GM20431 (cell line): Measurements from ENCODE around the gene MYBPC3.

ENCODE experiments used
- in situ Hi-C: fragments of 300-500 bp; cut with MseI, MboI; formaldehyde crosslinking; loops from one replicate; pipeline ENCODE4 v1.15.0; 2020; ENCODE audit warnings: low sequenced_read_pairs; ENCODE audit not compliant: unreplicated experiment

MYBPC3 gene

GRCh38 chr11:47352556-47352955 lies at the start of gene MYBPC3:
TSS of gene MYBPC3 (minus strand) at chr11:47352702. CDS start at chr11:47352647, 55 bp downstream.
- in situ Hi-C loops, result no loop called here

GRCh38 chr11:47400768-47401279 lies 48.3 kb upstream of the MYBPC3 start:
- in situ Hi-C loops, result no loop called here

- in situ Hi-C loops, result no loop called here
Observed at GRCh38 chr11:47399860-47400767, 47.6 kb upstream of the MYBPC3 start.

GRCh38 chr11:47398551-47398950 lies 46.0 kb upstream of the MYBPC3 start:
- in situ Hi-C loops, result no loop called here

GRCh38 chr11:47398011-47398410 lies 45.5 kb upstream of the MYBPC3 start:
- in situ Hi-C loops, result no loop called here

- in situ Hi-C loops, result no loop called here
Observed at GRCh38 chr11:47396049-47396320, 43.5 kb upstream of the MYBPC3 start.

- in situ Hi-C loops, result no loop called here
Observed at GRCh38 chr11:47395223-47396048, 42.9 kb upstream of the MYBPC3 start.

GRCh38 chr11:47394322-47395222 lies 42.1 kb upstream of the MYBPC3 start:
- in situ Hi-C loops, result no loop called here

- in situ Hi-C loops, result no loop called here
Observed at GRCh38 chr11:47394050-47394321, 41.5 kb upstream of the MYBPC3 start.

GRCh38 chr11:47393163-47394049 lies 40.9 kb upstream of the MYBPC3 start:
- in situ Hi-C loops, result no loop called here

- in situ Hi-C loops, result no loop called here
Observed at GRCh38 chr11:47392546-47393162, 40.2 kb upstream of the MYBPC3 start.

GRCh38 chr11:47391711-47392432 lies 39.4 kb upstream of the MYBPC3 start:
- in situ Hi-C loops, result no loop called here

- in situ Hi-C loops, result no loop called here
Observed at GRCh38 chr11:47391077-47391583, 38.6 kb upstream of the MYBPC3 start.

- in situ Hi-C loops, result no loop called here
Observed at GRCh38 chr11:47390422-47390760, 37.9 kb upstream of the MYBPC3 start.

GRCh38 chr11:47389577-47390421 lies 37.3 kb upstream of the MYBPC3 start:
- in situ Hi-C loops, result no loop called here

- in situ Hi-C loops, result no loop called here
Observed at GRCh38 chr11:47388697-47389576, 36.4 kb upstream of the MYBPC3 start.
